Fibroblast of pulmonary artery (primary cell): ENCODE data around the gene SLITRK5.

ENCODE experiments used
- DNase-seq: peaks from one replicate; pipeline ENCODE4 v3.0.0-alpha.2; 2010; ENCODE audit warnings: low read depth
- H3K4me3 ChIP-seq: replicated peaks from 2 replicates; pipeline ENCODE4 v1.5.1; 2011; ENCODE audit warnings: low read depth, mild to moderate bottlenecking, control low read depth, low read length, moderate library complexity
- TF ChIP-seq, protein P1 (sequence below): IDR thresholded peaks from 2 replicates; pipeline ENCODE4 v1.5.1; 2011; ENCODE audit warnings: mild to moderate bottlenecking, control low read depth, low read length, inconsistent platforms; ENCODE audit errors: missing control alignments

Gene SLITRK5

GRCh38 chr13:87709947-87710346 lies 38.8 kb downstream of the SLITRK5 start:
- no peak overlapping the region for H3K4me3 ChIP-seq
- TF ChIP-seq, protein P1, sequence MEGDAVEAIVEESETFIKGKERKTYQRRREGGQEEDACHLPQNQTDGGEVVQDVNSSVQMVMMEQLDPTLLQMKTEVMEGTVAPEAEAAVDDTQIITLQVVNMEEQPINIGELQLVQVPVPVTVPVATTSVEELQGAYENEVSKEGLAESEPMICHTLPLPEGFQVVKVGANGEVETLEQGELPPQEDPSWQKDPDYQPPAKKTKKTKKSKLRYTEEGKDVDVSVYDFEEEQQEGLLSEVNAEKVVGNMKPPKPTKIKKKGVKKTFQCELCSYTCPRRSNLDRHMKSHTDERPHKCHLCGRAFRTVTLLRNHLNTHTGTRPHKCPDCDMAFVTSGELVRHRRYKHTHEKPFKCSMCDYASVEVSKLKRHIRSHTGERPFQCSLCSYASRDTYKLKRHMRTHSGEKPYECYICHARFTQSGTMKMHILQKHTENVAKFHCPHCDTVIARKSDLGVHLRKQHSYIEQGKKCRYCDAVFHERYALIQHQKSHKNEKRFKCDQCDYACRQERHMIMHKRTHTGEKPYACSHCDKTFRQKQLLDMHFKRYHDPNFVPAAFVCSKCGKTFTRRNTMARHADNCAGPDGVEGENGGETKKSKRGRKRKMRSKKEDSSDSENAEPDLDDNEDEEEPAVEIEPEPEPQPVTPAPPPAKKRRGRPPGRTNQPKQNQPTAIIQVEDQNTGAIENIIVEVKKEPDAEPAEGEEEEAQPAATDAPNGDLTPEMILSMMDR = no peak
- DNase-seq = no peak

- TF ChIP-seq, protein P1 = no peak
- H3K4me3 ChIP-seq = no peak overlapping the region
- DNase-seq = no peak
Measured at GRCh38 chr13:87712012-87712411, 40.8 kb downstream of the SLITRK5 start.
